ENCODE results near the gene GPATCH4.

The GPATCH4 gene

DNA sequence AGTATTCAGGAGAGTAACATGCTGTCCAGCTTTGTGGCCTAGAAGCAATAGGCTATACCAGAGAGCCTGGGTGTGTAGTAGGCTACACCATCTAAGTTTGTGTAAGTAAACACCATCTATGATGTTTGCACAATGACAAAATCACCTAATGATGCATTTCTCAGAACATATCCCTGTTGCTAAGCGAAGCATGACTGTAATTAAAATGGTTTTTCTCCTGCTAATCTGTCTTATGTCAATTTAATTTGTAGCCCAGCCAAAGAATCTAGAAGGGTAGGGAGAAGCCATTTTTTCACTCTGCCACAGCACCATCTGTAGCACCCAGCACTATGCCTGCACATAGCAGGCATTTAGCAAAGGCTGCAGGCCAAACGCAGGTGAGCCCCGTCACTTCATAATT, 23.7 kb downstream of the GPATCH4 start:
- no peak for DNase-seq (ENCODE audit: low spot score)

DNA sequence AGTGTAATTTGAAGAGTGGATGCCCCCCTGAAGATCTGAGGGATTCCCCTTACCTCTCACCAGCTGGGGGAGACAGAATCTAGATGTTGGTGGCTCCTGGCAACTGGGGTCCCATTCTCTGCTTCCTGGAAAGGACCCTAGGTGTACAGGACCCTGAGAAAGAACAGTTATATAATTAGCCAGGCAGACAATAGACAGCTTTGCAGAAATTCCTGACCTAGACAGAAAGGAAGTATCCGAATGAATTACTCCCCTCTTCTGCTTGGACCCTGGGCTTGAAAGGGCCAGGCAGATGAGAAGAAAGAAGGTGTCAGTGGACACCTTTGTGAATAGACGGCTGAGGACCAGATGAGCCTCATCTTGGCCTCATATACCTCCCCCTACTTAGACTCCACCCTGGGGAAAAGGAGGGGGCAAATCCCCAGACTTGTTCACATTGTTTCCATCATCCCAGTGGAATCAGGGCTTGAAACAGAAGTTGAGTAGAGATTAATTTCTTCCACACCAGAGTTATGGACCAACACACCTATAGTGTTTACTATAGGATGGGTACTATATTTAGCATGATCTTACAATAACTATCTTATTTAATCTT, 27.1 kb downstream of the GPATCH4 start:
- DNase-seq (ENCODE audit: low spot score), result no peak

DNA sequence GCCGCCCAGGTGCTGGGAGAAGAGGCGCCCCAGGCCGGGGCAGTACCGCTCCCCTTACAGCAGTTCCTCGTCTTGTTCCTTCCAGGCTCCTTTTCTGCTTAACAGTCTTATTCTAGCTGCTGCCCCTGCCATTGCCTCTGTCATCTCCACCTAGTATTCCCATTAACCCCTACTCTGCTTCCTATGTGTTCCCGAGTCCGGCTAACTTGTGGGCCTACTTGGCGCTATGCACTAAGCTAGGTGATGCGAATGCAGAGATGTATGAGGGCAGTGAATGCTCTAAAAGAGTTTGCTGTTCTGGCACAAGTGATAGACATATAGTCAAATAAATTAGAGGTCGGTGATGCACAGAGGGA, 28.6 kb downstream of the GPATCH4 start:
- DNase-seq (ENCODE audit: low spot score), result no peak

DNA sequence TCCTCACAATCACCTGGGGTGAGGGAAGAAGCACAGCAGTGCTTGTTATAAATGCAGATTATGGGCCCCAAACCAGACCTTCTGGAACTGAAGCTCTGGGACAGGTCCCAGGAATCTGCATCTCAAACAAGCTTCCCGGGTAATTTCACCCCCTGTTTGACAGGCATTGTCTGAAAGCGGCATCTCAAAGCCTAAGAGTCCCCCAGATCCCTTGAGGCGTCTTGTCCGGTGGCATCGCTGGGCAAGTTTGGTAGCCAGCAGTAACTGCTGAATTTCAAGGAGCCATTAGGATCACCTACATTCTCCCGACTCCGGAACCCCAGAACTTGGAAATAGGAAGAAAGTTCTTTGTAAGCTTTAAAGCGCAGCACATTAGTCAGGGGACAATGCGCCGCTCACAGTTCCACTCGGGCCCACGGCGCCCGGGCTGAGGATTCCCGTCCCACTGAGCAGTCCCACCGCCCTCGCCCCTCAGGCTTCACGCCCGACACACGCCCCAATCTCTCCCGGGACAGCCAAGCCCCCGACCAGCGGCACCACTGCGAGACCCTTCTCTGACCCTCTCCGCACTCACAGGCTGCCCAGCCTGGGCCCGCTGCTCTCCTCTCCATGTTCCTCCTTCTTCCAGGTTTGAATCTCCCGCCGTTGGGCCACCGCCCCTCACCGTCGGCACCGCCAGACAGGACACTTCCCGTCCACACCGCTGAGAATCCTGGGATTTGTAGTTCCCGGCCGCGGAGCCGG, 29.2 kb downstream of the GPATCH4 start, which contains the start of gene IQGAP3:
Gene IQGAP3 (minus strand): TSS at position 647 of the 744 bp plus-strand sequence. CDS start 36 bp downstream, at position 611.
- peak; percentile 74 for DNase-seq (ENCODE audit: low spot score)

DNA sequence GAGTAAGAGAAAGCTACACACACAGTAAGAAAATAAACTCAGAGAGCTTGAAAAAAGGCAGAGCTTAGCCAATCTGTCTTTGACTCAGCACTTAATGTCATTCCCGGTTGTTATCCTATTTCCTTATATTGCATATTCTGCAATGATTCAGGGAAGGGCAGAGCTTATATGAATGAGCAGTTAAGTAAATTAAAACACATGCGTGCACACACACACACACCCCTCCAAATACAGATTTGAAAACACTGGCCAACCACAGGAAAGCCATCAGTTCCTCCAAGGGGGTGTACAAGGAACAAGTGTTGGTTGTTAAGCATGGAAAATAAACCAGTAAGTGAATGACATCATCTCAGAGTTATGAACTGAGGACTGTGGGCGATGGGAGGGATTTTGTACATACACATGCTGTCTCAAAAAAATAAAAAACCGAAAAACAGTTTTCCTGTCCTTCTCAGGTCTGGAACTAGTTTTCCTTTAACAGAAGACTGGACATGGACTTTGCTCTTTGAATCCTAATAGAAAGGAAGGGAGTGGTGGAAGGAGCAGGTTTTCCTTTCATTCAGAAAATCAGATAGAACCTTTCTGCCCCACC, 29.9 kb downstream of the GPATCH4 start:
- DNase-seq (ENCODE audit: low spot score), result no peak

DNA sequence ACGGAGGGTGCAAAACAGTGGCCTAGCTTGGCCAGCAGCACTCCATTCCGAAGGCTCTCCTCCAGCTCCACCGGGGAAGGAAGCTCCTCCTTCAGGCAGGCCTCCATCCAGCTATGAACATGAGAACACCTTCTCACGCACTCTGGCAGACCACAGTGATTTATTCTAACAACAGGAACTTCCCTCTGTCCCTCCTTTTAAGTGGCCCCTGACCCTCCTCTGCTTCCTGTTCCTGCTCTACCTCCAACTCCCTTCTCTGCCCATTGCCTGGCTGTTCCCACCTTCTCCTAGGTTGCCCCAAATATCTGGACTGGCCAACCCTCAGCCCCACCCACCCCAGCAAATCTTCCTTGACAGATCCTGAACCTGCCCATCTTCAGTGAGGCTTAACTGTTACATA, 34.8 kb downstream of the GPATCH4 start:
- DNase-seq (ENCODE audit: low spot score), result no peak

DNA sequence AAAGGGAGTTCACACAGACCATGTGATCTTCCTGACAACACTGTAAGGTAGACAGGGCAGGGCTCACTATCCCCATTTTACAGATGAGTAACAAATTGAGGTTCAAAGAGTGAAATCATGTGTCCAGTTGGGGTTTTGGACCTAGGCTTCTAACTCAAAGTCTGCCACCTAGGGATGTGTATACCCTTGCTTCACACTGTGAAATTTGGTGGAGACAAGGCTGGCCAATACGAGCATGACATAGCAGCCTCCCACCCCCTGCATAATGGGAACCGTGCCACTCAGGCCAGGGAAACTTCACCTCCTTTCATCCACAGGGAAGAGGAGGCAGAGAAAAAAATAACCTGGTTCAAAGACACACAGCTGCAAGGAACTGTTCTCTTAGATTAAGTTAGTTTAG, 35.8 kb downstream of the GPATCH4 start:
- no peak for DNase-seq (ENCODE audit: low spot score)

DNA sequence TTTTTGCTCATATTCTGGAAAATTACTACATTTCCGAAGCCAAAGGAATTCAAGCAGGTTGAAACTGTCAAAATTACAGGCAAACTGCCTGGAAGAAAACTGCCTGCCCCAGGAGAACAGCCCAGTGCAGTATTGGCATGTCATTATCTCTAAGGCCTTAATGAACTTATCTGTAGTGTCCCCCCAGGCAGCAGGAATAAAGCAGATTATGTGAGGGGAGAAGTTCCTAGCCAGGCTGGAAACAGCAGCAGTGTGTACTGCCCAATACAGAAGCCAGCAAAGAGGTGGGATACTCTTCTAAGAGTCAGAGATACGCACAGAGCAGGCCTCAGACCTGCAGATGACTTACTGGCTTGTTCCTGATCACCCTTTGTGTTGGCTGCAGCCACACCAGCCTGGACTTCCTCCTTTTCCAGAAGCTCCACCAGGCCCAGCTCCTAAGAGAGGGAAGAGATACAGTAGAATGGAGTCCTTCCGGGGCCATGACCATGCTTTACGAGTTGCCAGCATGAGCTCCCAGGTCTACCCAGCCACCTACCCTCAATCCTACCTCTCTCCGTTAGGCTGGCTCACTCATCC, 40.6 kb downstream of the GPATCH4 start:
- no peak for DNase-seq (ENCODE audit: low spot score)

DNA sequence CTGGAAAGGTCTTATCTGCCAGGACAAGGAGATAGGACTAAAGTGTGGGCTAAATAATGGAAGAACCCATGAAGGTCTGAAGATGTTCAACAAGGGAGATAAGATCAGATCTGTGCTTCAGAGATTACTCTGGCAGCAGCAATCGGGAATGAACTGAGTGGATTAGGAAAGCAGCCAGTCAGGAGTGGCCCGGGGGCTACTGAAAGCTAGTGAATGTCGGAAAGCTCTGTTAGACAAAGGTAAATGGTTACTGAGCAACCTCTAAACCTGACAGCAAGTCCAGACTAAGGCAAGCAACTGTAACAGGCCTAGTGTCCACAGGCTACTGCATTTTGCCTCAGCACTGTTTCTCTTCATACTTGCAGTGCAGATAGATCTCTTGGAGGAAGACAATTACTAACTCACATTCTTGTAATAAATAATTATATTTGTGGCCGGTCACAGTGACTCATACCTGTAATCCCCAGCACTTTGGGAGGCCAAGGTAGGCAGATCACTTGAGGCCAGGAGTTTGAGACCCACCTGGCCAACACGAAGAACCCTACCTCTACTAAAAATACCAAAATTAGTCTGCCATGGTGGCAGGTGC, 41.4 kb downstream of the GPATCH4 start:
- DNase-seq (ENCODE audit: low spot score), result no peak

DNA sequence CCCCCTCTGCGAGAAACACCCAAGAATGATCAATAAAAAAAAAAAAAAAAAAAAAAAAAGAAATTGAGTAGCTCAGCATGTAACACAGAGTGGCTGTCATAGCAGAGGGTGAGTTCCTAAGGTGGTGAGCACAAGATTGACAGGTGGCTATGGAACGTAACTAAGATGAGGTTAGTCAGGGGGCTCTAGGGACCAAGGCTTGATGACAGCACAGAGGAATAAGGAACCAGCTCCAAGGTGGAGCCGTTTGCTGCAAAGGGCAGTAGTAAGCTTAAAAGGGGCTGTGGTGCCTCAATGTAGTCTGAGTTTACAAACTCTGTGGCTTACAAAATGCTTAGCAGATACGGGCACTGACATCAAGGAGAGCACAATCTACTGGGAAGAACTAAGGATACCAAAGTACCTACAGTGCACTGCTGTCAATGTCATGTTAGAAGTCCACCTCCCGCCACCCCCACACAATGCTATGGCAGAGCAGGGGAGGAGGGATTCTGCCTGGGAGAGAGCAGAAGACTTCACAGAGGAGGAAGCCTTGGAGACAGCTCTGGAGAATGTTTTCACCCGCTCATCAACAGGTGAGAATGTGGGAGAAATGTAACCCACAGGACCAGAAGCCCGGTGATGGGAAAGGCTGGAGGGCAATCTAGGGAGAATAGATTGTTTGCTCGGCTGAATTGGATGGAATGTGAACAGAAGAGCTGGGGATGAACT, 42.0 kb downstream of the GPATCH4 start:
- DNase-seq (ENCODE audit: low spot score), result no peak

DNA sequence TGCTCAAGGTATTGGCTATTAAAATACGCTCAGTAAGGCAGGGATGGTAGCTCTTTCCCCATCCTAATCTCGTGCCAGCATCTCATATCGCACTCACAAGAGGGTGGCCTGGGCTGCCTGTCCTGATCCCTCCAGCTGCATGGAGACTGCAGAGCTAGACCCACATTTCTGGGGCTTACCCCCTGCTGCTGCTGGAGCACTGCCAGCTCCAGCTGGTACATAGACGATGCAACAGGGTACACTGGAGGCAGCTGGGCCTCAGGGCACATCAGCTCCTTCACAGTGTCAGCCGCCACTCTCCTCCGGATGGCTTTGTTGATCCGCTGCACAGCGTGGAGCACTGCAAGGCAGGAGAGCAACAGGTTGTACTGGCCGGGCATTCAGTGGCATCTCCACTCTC, 44.9 kb downstream of the GPATCH4 start:
- DNase-seq (ENCODE audit: low spot score), result no peak

DNA sequence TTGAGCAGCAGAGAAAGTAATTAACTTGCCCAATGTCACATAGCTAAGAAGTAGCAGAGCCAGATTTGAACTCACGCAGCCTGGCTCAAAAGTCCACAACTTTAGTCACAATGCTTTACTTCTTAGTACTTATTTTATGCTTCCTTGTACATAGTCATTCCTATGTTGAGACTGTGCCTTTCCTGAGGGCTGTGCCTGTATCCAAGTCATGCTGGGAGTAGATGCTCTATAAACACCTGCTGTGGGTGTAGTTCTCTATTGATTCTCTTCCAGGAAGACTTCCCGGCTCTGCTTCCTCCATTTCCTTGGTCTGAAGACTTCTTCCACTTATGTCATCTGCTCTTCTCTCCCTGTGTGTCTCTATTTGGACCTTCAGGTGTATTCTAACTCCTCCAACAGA, 45.6 kb downstream of the GPATCH4 start:
- no peak for DNase-seq (ENCODE audit: low spot score)

DNA sequence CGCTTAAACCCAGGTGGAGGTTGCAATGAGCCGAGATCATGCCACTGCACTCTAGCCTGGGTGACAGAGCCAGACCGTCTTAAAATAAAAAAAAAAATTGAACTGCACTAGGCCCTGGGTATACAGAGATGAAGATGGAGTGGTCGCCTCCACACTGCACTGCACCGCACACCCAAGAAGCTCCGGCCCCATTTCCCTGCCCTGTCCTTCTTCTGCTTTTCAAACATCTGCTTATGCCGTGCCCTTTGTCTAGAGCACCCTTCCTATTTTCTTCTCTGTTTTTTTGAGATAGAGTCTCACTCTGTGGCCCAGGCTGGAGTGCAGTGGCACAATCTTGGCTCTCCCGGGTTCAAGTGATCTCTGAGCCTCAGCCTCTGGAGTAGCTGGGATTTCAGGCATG, 46.3 kb downstream of the GPATCH4 start:
- no peak for DNase-seq (ENCODE audit: low spot score)

DNA sequence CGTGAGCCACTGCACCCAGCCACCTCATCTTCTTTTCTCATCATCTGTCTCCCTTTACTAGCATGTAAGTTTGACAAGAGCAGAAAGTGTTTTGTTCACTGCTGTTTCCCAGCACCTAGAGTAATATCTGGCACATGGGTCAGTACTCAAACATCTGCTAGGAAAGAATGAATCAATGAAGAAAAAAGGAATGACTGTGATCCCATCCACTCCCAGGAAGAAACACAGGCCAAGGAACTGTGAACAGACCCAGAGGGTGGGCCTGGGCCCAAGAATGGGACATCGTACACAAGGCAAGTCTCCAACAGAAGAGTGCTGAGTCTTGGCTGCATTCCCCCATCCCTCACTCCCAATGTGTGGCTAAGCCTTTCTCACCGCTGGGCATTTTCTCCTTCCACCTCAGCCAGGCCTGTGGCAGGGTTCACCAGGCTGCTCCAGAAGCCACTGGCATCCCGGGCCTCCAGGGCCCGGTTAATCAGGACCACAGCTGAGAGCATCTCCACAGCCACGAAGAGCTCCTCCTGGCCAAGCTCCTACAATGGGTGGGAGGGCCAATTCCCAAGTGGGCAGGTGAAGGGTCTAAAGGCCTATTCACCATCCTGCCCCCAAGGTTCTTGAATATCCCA, 47.3 kb downstream of the GPATCH4 start:
- DNase-seq (ENCODE audit: low spot score), result no peak

DNA sequence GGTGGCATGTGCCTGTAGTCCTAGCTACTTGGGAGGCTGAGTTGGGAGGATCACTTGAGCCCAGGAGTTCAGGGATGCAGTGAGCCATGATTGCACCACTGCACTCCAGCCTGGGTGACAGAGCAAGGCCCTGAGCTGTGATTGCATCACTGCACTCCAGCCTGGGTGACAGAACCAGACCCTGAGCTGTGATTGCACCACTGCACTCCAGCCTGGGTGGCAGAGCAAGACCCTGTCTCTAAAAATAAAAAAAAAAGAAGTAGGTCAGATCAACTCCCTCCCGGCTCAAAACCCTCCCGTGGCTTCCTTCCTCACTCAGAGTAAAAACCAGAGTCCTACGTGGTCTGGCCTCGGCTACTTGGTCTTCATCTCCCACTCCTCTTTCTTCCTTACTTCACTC, 48.3 kb downstream of the GPATCH4 start:
- DNase-seq (ENCODE audit: low spot score), result peak; percentile 69

DNA sequence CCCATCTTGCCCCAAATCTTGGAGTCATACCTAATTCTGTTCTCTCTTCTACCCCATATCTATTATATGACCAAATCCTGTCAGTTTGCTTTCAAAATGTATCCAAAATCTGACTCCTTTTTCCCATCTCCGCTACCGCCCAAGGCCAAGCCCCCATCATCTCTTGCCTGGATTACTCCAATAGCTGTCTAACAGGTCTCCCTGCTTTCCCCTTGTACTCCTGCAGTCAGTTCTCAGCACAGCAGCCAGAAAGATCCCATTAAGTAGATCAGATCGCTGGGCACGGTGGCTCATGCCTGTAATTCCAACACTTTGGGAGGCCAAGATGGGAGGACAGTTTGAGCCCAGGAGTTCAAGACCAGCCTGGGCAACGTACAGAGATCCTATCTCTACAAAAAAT, 48.8 kb downstream of the GPATCH4 start:
- no peak for DNase-seq (ENCODE audit: low spot score)

DNA sequence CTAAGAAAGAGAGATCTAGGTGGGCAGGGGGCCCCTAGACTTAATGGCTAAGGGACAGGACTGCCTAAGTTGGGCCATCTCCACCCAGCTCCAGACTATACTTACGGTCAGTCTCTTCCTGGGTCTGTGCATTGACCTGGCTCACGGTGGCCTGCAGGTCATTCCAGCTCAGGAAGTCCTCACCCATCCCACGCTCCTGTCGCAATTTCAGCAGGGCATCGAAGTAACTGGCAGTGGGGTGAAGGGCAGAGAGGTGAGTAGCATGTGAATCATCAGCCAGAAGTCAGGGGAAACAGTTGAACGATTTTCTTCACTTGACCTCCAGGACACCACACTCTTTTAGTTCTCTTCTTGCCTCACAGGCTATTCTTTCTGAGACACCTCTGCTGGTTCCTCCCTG, 49.4 kb downstream of the GPATCH4 start:
- no peak for DNase-seq (ENCODE audit: low spot score)

DNA sequence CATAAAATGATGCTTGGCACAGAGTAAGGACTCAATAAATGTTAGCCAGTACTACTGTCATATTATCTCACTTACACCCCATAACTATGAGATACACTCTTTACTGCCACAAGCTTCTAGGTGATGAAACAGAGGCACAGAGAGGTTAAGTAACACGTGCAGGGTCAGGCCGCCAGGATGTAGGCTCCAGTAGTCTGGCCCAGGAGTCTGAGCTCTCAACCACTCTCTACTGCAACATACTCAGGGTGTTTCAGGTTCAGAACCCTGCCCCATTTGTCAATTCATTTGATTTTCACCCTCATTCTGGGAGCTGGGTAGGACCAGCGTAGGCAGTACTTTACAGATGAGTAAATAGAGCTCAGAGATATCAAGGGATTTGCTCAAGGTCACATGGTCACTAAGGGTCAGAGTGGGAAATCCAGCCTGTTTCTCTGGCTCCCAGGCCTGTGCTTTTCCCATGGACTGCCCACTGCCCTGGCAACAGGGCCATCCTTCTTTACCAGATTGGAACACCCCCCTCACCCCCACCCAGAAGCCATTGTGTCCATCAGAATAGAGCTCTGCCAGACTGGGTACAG, 50.1 kb downstream of the GPATCH4 start:
- no peak for DNase-seq (ENCODE audit: low spot score)

DNA sequence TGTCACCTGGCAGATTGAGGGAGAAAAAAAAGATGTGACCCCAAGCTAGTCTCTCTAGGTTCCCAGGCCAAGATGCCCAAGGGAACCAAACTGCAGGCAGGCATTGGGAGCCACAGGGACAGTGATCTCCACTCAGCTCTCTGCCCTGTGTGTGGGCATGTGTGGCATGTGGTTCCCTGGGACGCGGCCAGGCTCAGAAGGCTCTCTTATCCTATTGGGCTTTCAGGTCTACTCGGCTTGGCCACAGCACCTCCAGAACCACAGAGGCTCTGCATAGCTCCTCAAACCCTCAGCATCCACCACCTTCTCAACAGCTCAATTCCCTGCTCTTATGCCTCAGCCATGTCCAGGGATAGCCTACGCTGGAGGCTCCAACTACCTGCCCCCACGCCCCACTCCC, 50.9 kb downstream of the GPATCH4 start:
- DNase-seq (ENCODE audit: low spot score), result no peak

DNA sequence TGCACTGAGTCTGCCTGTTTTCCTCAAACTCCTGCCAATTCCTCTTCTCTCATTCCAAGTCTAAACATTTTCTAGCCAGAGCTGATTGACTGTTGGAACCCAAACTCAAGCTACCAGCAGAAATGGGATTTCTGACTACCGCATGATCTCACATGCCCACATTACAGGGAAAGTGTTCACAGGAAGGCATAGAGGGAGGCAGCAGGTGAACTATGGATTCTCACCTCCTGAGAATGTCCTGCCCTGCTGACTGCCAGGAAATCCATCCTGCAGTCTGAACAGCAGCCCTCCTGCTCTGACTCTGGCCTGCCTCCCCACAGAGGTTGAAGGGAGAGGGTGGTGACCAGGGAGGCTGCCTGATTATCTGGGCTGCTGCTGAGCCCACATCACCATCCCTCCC, 51.4 kb downstream of the GPATCH4 start:
- no peak for DNase-seq (ENCODE audit: low spot score)

DNA sequence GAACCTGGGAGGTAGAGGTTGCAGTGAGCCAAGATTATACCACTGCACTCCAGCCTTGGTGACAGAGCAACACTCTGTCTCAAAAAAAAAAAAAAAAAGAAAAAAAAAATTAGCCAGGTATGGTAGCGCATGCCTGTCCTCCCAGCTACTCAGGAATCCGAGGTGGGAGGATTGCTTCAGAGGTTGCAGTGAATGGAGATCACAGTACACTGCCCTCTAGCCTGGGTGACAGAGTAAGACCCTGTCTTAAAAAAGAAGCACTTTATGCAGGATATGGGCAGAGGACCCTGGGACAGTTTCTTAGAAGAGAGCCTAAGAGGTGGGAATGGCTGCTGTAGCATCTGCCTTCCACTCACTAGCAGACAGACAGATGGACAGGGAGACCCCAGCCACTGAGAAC, 51.9 kb downstream of the GPATCH4 start:
- no peak for DNase-seq (ENCODE audit: low spot score)
